T-helper 9 cell (primary cell): ENCODE measurements around the gene ABCA3.
"Not testable (repeated sequence)": the region's sequence is repeated elsewhere in the genome, so short reads cannot be mapped to it uniquely, and the experiment has no call there.

Source experiments
- DNase-seq: peaks from one replicate; pipeline ENCODE4 v3.0.0-alpha.2; 2020

The ABCA3 gene

GRCh38 chr16:2252806-2253148 lies 87.8 kb downstream of the ABCA3 start:
- no peak for DNase-seq

GRCh38 chr16:2251296-2252111 lies 89.0 kb downstream of the ABCA3 start, which contains the start of gene ECI1:
ECI1 (minus strand) TSS chr16:2251587; CDS start chr16:2251566, 21 bp downstream.
- DNase-seq = peak; percentile 66

- DNase-seq = peak; percentile 21
Measured at GRCh38 chr16:2250652-2251295, 89.8 kb downstream of the ABCA3 start.

GRCh38 chr16:2246301-2246885 lies 94.1 kb downstream of the ABCA3 start:
- no peak for DNase-seq

GRCh38 chr16:2244926-2245795 lies 95.4 kb downstream of the ABCA3 start:
- DNase-seq = no peak

GRCh38 chr16:2244301-2244700 lies 96.2 kb downstream of the ABCA3 start:
- DNase-seq = no peak

- no peak for DNase-seq
Measured at GRCh38 chr16:2243781-2244180, 96.7 kb downstream of the ABCA3 start.

- no peak for DNase-seq
Measured at GRCh38 chr16:2243031-2243528, 97.4 kb downstream of the ABCA3 start.

- no peak for DNase-seq
Measured at GRCh38 chr16:2242598-2242997, 97.9 kb downstream of the ABCA3 start.

GRCh38 chr16:2240331-2240730 lies 100.2 kb downstream of the ABCA3 start:
- not testable (repeated sequence) for DNase-seq

- no peak for DNase-seq
Measured at GRCh38 chr16:2238838-2239675, 101.5 kb downstream of the ABCA3 start.

- no peak for DNase-seq
Measured at GRCh38 chr16:2238150-2238837, 102.2 kb downstream of the ABCA3 start.

- DNase-seq = no peak
Measured at GRCh38 chr16:2237493-2238149, 102.9 kb downstream of the ABCA3 start.

GRCh38 chr16:2237102-2237482 lies 103.4 kb downstream of the ABCA3 start:
- DNase-seq = no peak

GRCh38 chr16:2236337-2237101 lies 104.0 kb downstream of the ABCA3 start, which contains the start of gene DNASE1L2:
DNASE1L2 (plus strand) TSS chr16:2236444; CDS start chr16:2236817, 373 bp downstream.
- DNase-seq = no peak

- DNase-seq = no peak
Measured at GRCh38 chr16:2235695-2236336, 104.7 kb downstream of the ABCA3 start.

- DNase-seq = no peak
Measured at GRCh38 chr16:2235234-2235651, 105.3 kb downstream of the ABCA3 start.

GRCh38 chr16:2234813-2235170 lies 105.7 kb downstream of the ABCA3 start:
- DNase-seq = no peak
